ENCODE results near the gene GPR65.

- no peak for TF ChIP-seq CTCF (IDR thresholded peaks at IDR 0.05)
- TF ChIP-seq POLR2A (IDR thresholded peaks at IDR 0.05) = no peak
Measured at GRCh38 chr14:88029500-88029899, 24.6 kb downstream of the GPR65 start.
